ENCODE measurements around the gene ATF5.
"Not testable (repeated sequence)": the region's sequence is repeated elsewhere in the genome, so short reads cannot be mapped to it uniquely, and the experiment has no call there.

ATF5 gene

DNA sequence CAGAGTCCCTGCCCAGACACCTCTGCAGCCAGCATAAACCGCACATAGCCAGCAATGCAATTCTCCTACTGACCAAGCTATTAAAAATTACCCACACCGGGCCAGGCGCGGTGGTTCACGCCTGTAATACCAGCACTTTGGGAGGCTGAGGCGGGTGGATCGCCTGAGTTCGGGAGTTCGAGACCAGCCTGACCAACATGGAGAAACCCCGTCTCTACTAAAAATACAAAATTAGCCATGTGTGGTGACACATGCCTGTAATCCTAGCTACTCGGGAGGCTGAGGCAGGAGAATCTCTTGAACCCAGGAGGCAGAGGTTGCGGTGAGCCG is 4.2 kb upstream of the ATF5 start:
- 98% methylated on average over 13 of the region's 13 CpGs for WGBS

DNA sequence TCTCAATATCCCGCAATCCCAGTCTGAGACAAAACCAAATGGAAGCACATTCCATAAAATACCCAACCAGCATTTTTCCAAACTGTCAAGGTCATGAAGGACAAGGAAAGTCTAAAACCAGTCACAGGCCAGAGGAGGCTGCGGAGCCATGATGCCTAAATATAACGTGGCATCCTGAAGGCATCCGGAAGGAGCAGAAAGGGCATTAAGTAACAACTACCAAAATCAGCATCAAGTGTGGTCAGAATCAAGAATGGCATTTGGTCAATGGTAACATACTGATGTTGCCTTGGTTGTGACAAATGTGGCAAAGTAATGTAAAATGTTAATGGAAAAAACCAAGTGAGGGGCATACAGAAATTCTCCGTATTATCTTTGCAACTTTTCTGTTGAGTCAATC is 3.5 kb upstream of the ATF5 start:
- H3K27ac ChIP-seq (ENCODE audit: low read length, poor library complexity, severe bottlenecking), result no peak overlapping the region
- H3K4me2 ChIP-seq (ENCODE audit: low read length, poor library complexity, severe bottlenecking), result no peak overlapping the region
- no peak for DNase-seq
- H3K4me3 ChIP-seq (ENCODE audit: insufficient read depth in 1 of 2, low read depth in 1 of 2, low read length in 2 of 2), result no peak overlapping the region
- no peak overlapping the region for H2AFZ ChIP-seq (ENCODE audit: low read depth, low read length)
- no peak overlapping the region for H3K14ac ChIP-seq (ENCODE audit: low read length in 2 of 2)
- no peak overlapping the region for H4K8ac ChIP-seq (ENCODE audit: low read length)
- no peak overlapping the region for H2BK15ac ChIP-seq (ENCODE audit: low read depth, poor library complexity, severe bottlenecking)
- WGBS, result over 99% methylated on average over 5 of the region's 5 CpGs
- H3K4ac ChIP-seq (ENCODE audit: low read depth in 1 of 2, low read length in 2 of 2), result no peak overlapping the region
- no peak overlapping the region for H3K18ac ChIP-seq (ENCODE audit: low read depth in 1 of 2, low read length in 2 of 2)
- H3K9me3 ChIP-seq (ENCODE audit: control insufficient read depth, low read length), result no peaks in the 10 kb centered on the region
- H2AK5ac ChIP-seq (ENCODE audit: low read length, severe bottlenecking), result no peak overlapping the region
- no peak overlapping the region for H3K23ac ChIP-seq (ENCODE audit: low read length in 2 of 2)
- H2BK120ac ChIP-seq (ENCODE audit: low read depth, low read length), result no peak overlapping the region
- H2BK5ac ChIP-seq (ENCODE audit: low read depth, low read length, poor library complexity, severe bottlenecking), result no peak overlapping the region
- peaks cover 30% of the 10 kb centered on the region for H3K4me1 ChIP-seq (ENCODE audit: control insufficient read depth, insufficient read depth, low read depth, low read length)
- H2BK12ac ChIP-seq (ENCODE audit: low read length in 2 of 2), result no peak overlapping the region
- H4K91ac ChIP-seq (ENCODE audit: low read length), result no peak overlapping the region
- no peaks in the 10 kb centered on the region for H3K27me3 ChIP-seq (ENCODE audit: control insufficient read depth in 1 of 2, insufficient read depth in 1 of 2, low read length in 2 of 2)
- H3K79me1 ChIP-seq (replicated peaks; ENCODE audit: low read length, poor library complexity, severe bottlenecking), result peaks cover 13% of the 10 kb centered on the region
- no peak overlapping the region for H3K9ac ChIP-seq (ENCODE audit: low read length)
- H3K36me3 ChIP-seq (ENCODE audit: control insufficient read depth in 1 of 2, insufficient read depth in 2 of 2, low read depth in 1 of 2, low read length in 2 of 2), result peaks cover 51 to 58% of the 10 kb centered on the region in 2 experiments

More for the DNA sequence above, 4.2 kb upstream of the ATF5 start:
- not testable (repeated sequence) for H2BK12ac ChIP-seq (ENCODE audit: low read length in 2 of 2); H3K14ac ChIP-seq (ENCODE audit: low read length in 2 of 2); H2AK5ac ChIP-seq (ENCODE audit: low read length, severe bottlenecking); H3K4ac ChIP-seq (ENCODE audit: low read depth in 1 of 2, low read length in 2 of 2); H4K91ac ChIP-seq (ENCODE audit: low read length); H2BK5ac ChIP-seq (ENCODE audit: low read depth, low read length, poor library complexity, severe bottlenecking); H2BK15ac ChIP-seq (ENCODE audit: low read depth, poor library complexity, severe bottlenecking); H3K4me2 ChIP-seq (ENCODE audit: low read length, poor library complexity, severe bottlenecking); H3K18ac ChIP-seq (ENCODE audit: low read depth in 1 of 2, low read length in 2 of 2); H2BK120ac ChIP-seq (ENCODE audit: low read depth, low read length); DNase-seq; H3K27me3 ChIP-seq (ENCODE audit: control insufficient read depth in 1 of 2, insufficient read depth in 1 of 2, low read length in 2 of 2); H2AFZ ChIP-seq (ENCODE audit: low read depth, low read length); H3K23ac ChIP-seq (ENCODE audit: low read length in 2 of 2); H3K27ac ChIP-seq (ENCODE audit: low read length, poor library complexity, severe bottlenecking); H3K9me3 ChIP-seq (ENCODE audit: control insufficient read depth, low read length); H3K4me3 ChIP-seq (ENCODE audit: insufficient read depth in 1 of 2, low read depth in 1 of 2, low read length in 2 of 2); H4K8ac ChIP-seq (ENCODE audit: low read length)
- Histone ChIP-seq H3K4me1 (ENCODE audit: control insufficient read depth, insufficient read depth, low read depth, low read length) (peaks cover 28% of the 10 kb centered on the region), H3K79me1 (replicated peaks; ENCODE audit: low read length, poor library complexity, severe bottlenecking) (peaks cover 10% of the 10 kb centered on the region), H3K9ac (ENCODE audit: low read length) (peak overlapping the region; percentile 8), H3K36me3 (ENCODE audit: control insufficient read depth in 1 of 2, insufficient read depth in 2 of 2, low read depth in 1 of 2, low read length in 2 of 2) (peaks cover 53 to 60% of the 10 kb centered on the region in 2 experiments)

DNA sequence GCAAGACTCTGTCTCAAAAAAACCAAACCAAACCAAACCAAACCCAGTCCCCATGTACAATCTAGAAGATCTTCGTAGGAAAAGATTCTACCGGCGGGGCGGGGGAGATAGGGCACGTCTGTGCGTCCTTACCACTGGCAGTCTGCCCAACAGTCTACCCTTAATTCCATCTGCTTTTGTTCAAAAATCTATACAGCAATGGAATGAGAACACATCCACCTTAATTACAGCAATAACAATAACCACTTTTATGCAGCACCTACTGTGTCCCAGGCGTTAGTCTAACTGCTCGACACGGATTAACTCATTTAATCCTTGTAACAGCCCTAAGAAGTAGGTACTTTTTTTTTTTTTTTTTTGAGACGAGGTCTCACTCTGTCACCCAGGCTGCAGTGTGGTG is 2.5 kb upstream of the ATF5 start:
- Histone ChIP-seq H3K18ac (ENCODE audit: low read depth in 1 of 2, low read length in 2 of 2) (no peak overlapping the region), H3K4me1 (ENCODE audit: control insufficient read depth, insufficient read depth, low read depth, low read length) (peaks cover 29% of the 10 kb centered on the region), H2AFZ (ENCODE audit: low read depth, low read length) (no peak overlapping the region), H3K27me3 (ENCODE audit: control insufficient read depth in 1 of 2, insufficient read depth in 1 of 2, low read length in 2 of 2) (no peaks in the 10 kb centered on the region), H3K27ac (ENCODE audit: low read length, poor library complexity, severe bottlenecking) (no peak overlapping the region), H2BK5ac (ENCODE audit: low read depth, low read length, poor library complexity, severe bottlenecking) (no peak overlapping the region), H2BK120ac (ENCODE audit: low read depth, low read length) (no peak overlapping the region), H3K79me1 (replicated peaks; ENCODE audit: low read length, poor library complexity, severe bottlenecking) (peaks cover 11% of the 10 kb centered on the region), H3K9me3 (ENCODE audit: control insufficient read depth, low read length) (no peaks in the 10 kb centered on the region), H4K91ac (ENCODE audit: low read length) (no peak overlapping the region), H3K4me3 (ENCODE audit: insufficient read depth in 1 of 2, low read depth in 1 of 2, low read length in 2 of 2) (no peak overlapping the region), H2AK5ac (ENCODE audit: low read length, severe bottlenecking) (no peak overlapping the region), H2BK15ac (ENCODE audit: low read depth, poor library complexity, severe bottlenecking) (no peak overlapping the region), H4K8ac (ENCODE audit: low read length) (no peak overlapping the region), H3K23ac (ENCODE audit: low read length in 2 of 2) (no peak overlapping the region), H3K4ac (ENCODE audit: low read depth in 1 of 2, low read length in 2 of 2) (no peak overlapping the region), H3K14ac (ENCODE audit: low read length in 2 of 2) (no peak overlapping the region), H3K9ac (ENCODE audit: low read length) (no peak overlapping the region), H2BK12ac (ENCODE audit: low read length in 2 of 2) (no peak overlapping the region), H3K4me2 (ENCODE audit: low read length, poor library complexity, severe bottlenecking) (no peak overlapping the region), H3K36me3 (ENCODE audit: control insufficient read depth in 1 of 2, insufficient read depth in 2 of 2, low read depth in 1 of 2, low read length in 2 of 2) (peaks cover 42 to 57% of the 10 kb centered on the region in 2 experiments)
- no peak for DNase-seq
- WGBS, result 97% methylated on average over 9 of the region's 10 CpGs

DNA sequence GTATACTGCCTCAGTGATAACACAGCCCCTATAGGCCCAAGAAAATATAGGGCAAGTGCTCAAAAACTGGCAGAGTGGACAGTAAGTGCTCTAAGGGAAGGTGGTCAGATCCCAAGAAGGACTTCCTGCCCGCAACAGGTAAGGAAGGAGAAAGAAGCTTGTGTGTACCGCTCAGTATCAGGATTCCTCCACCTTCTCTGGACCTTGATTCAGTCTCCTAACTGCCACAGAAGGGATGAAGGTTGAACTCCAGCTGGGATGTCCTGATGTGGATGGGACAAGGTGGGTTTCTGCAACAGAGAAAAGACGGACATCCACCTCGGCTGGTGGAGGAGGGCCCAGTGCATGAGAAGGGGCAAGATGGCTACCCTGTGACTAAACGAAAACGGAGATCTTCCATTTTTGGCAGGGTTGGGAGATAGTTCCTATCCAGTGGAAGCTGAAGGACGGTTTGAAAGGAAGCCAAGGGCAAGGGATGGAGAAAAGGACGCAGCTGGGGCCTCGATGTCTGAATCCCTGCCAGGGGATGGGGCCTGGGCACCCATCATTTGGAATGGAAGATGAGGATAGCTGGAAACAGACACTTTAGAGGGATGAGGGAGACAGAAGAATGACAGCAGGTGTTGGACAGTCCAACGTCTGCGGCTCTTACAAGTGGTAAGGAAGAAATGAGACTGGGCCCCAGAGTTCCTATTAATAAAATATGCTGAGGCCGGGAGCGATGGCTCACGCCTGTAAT is 1.3 kb upstream of the ATF5 start:
- WGBS, result 92% methylated on average over 13 of the region's 14 CpGs
- H3K79me1 ChIP-seq (replicated peaks; ENCODE audit: low read length, poor library complexity, severe bottlenecking), result peaks cover 14% of the 10 kb centered on the region
- peak overlapping the region; percentile 44 for H2AK5ac ChIP-seq (ENCODE audit: low read length, severe bottlenecking)

More for the DNA sequence above, 1.3 kb upstream of the ATF5 start:
- H4K91ac ChIP-seq (ENCODE audit: low read length), result peak overlapping the region; percentile 3
- no peak overlapping the region for H3K23ac ChIP-seq (ENCODE audit: low read length in 2 of 2)
- H2AFZ ChIP-seq (ENCODE audit: low read depth, low read length), result no peak overlapping the region
- peak overlapping the region in 1 of 2 experiments; percentile 31 for H3K4me3 ChIP-seq (ENCODE audit: insufficient read depth in 1 of 2, low read depth in 1 of 2, low read length in 2 of 2)
- H2BK15ac ChIP-seq (ENCODE audit: low read depth, poor library complexity, severe bottlenecking), result peak overlapping the region; percentile 30
- H2BK120ac ChIP-seq (ENCODE audit: low read depth, low read length), result no peak overlapping the region
- H3K14ac ChIP-seq (ENCODE audit: low read length in 2 of 2), result no peak overlapping the region
- peak overlapping the region; percentile 97 for H3K9ac ChIP-seq (ENCODE audit: low read length)
- H3K36me3 ChIP-seq (ENCODE audit: control insufficient read depth in 1 of 2, insufficient read depth in 2 of 2, low read depth in 1 of 2, low read length in 2 of 2), result peaks cover 48% of the 10 kb centered on the region in 2 experiments
- no peak overlapping the region for H2BK12ac ChIP-seq (ENCODE audit: low read length in 2 of 2)
- no peak overlapping the region for H2BK5ac ChIP-seq (ENCODE audit: low read depth, low read length, poor library complexity, severe bottlenecking)
- DNase-seq, result no peak
- peak overlapping the region; percentile 27 for H3K27ac ChIP-seq (ENCODE audit: low read length, poor library complexity, severe bottlenecking)
- H4K8ac ChIP-seq (ENCODE audit: low read length), result no peak overlapping the region
- peaks cover 17% of the 10 kb centered on the region for H3K4me1 ChIP-seq (ENCODE audit: control insufficient read depth, insufficient read depth, low read depth, low read length)
- no peak overlapping the region for H3K18ac ChIP-seq (ENCODE audit: low read depth in 1 of 2, low read length in 2 of 2)
- H3K27me3 ChIP-seq (ENCODE audit: control insufficient read depth in 1 of 2, insufficient read depth in 1 of 2, low read length in 2 of 2), result no peaks in the 10 kb centered on the region
- peak overlapping the region; percentile 38 for H3K4me2 ChIP-seq (ENCODE audit: low read length, poor library complexity, severe bottlenecking)
- H3K9me3 ChIP-seq (ENCODE audit: control insufficient read depth, low read length), result no peaks in the 10 kb centered on the region
- H3K4ac ChIP-seq (ENCODE audit: low read depth in 1 of 2, low read length in 2 of 2), result no peak overlapping the region
